WTC11 (cell line): Measurements from ENCODE around the gene CXCL6. TPM values are rescaled to one million over a fixed set of nuclear protein-coding genes. Genes with fewer than 3 reads are reported as not detected.

Source experiments
- ATAC-seq: fragments of 200-7000 bp; cut with Tn5 transposase; 2 replicates; pipeline ENCODE4 v1.10.0; 2021; ENCODE audit warnings: mild to moderate bottlenecking, moderate library complexity
- CTCF ChIA-PET: fragments of 300-600 bp; sonication (Branson Sonifier 250); formaldehyde crosslinking; loops from one replicate; lab custom pipeline; 2021; ENCODE audit warnings: antibody characterized with exemption; lab: Charles Lee
- POLR2A ChIA-PET: fragments of 350-600 bp; sonication (Branson Sonifier 250); formaldehyde crosslinking; loops from one replicate; lab custom pipeline; 2021; ENCODE audit warnings: antibody characterized with exemption; lab: Charles Lee
- DNase-seq: peaks from one replicate; pipeline ENCODE4 v3.0.0; 2021; ENCODE audit warnings: low spot score
- H3K27ac Mint-ChIP-seq: 2 replicates; pipeline ENCODE4 v1.8.0; 2021; ENCODE audit warnings: mixed read lengths
- H3K27me3 Mint-ChIP-seq: 2 replicates; pipeline ENCODE4 v1.8.0; 2021; ENCODE audit warnings: low read depth, mild to moderate bottlenecking, moderate library complexity, mixed read lengths
- H3K36me3 Mint-ChIP-seq: 2 replicates; pipeline ENCODE4 v1.8.0; 2021; ENCODE audit warnings: mixed read lengths
- H3K4me1 Mint-ChIP-seq: 2 replicates; pipeline ENCODE4 v1.8.0; 2022; ENCODE audit warnings: mixed read lengths
- H3K4me3 Mint-ChIP-seq: 2 replicates; pipeline ENCODE4 v1.8.0; 2021; ENCODE audit warnings: mild to moderate bottlenecking, moderate library complexity, mixed read lengths
- H3K9me3 Mint-ChIP-seq: 2 replicates; pipeline ENCODE4 v1.8.0; 2021; ENCODE audit warnings: mixed read lengths
- AFF4 ChIP-seq: sonication (generic); formaldehyde crosslinking; IDR thresholded peaks from 2 replicates; pipeline ENCODE4 v1.8.1; 2023; ENCODE audit warnings: mild to moderate bottlenecking, missing genetic modification reagents, borderline replicate concordance
- E2F1 ChIP-seq: sonication (generic); formaldehyde crosslinking; IDR thresholded peaks from 2 replicates; pipeline ENCODE4 v1.8.0; 2022; ENCODE audit warnings: mild to moderate bottlenecking, missing genetic modification reagents
- E2F5 ChIP-seq: sonication (generic); formaldehyde crosslinking; IDR thresholded peaks from 2 replicates; pipeline ENCODE4 v1.8.1; 2022; ENCODE audit warnings: mild to moderate bottlenecking, moderate library complexity, missing genetic modification reagents
- FOXK1 ChIP-seq: sonication (generic); formaldehyde crosslinking; IDR thresholded peaks from 2 replicates; pipeline ENCODE4 v1.8.0; 2022; ENCODE audit warnings: mild to moderate bottlenecking, moderate library complexity, missing genetic modification reagents
- FOXP4 ChIP-seq: sonication (generic); formaldehyde crosslinking; IDR thresholded peaks from 2 replicates; pipeline ENCODE4 v1.8.0; 2022; ENCODE audit warnings: mild to moderate bottlenecking, missing genetic modification reagents
- MAX ChIP-seq: sonication (generic); formaldehyde crosslinking; IDR thresholded peaks from 2 replicates; pipeline ENCODE4 v1.8.0; 2022; ENCODE audit warnings: mild to moderate bottlenecking, missing genetic modification reagents
- MLX ChIP-seq: sonication (generic); formaldehyde crosslinking; IDR thresholded peaks from 2 replicates; pipeline ENCODE4 v1.8.1; 2023; ENCODE audit warnings: mild to moderate bottlenecking, missing genetic modification reagents, moderate library complexity
- MXD4 ChIP-seq: fragments of 250-450 bp; sonication (Bioruptor Pico); IDR thresholded peaks from 2 replicates; pipeline ENCODE4 v1.8.0; 2021; ENCODE audit warnings: mild to moderate bottlenecking, moderate library complexity, borderline replicate concordance
- PRRX2 ChIP-seq: fragments of 250-450 bp; sonication (Bioruptor Pico); IDR thresholded peaks from 2 replicates; pipeline ENCODE4 v1.8.0; 2021; ENCODE audit warnings: mild to moderate bottlenecking
- RORB ChIP-seq: fragments of 250-450 bp; sonication (Bioruptor Pico); IDR thresholded peaks from 2 replicates; pipeline ENCODE4 v1.9.0; 2021; ENCODE audit warnings: mild to moderate bottlenecking
- TEAD4 ChIP-seq: sonication (generic); formaldehyde crosslinking; IDR thresholded peaks from 2 replicates; pipeline ENCODE4 v1.8.0; 2022; ENCODE audit warnings: mild to moderate bottlenecking, missing genetic modification reagents
- USF1 ChIP-seq: sonication (generic); formaldehyde crosslinking; IDR thresholded peaks from 2 replicates; pipeline ENCODE4 v1.8.0; 2022; ENCODE audit warnings: mild to moderate bottlenecking, missing genetic modification reagents
- ZNF121 ChIP-seq: sonication (generic); formaldehyde crosslinking; IDR thresholded peaks from 2 replicates; pipeline ENCODE4 v1.8.0; 2023; ENCODE audit warnings: missing genetic modification reagents
- ZNF232 ChIP-seq: sonication (generic); formaldehyde crosslinking; IDR thresholded peaks from 2 replicates; pipeline ENCODE4 v1.8.0; 2022; ENCODE audit warnings: mild to moderate bottlenecking, missing genetic modification reagents
- ZNF281 ChIP-seq: sonication (generic); formaldehyde crosslinking; IDR thresholded peaks from 2 replicates; pipeline ENCODE4 v1.8.0; 2023; ENCODE audit warnings: mild to moderate bottlenecking, missing genetic modification reagents
- ZNF671 ChIP-seq: fragments of 250-450 bp; sonication (Bioruptor Pico); IDR thresholded peaks from 2 replicates; pipeline ENCODE4 v1.8.0; 2021; ENCODE audit warnings: mild to moderate bottlenecking
- total RNA-seq: library from RNA; stranded (reverse); gene quantifications from 3 replicates; pipeline ENCODE4 v1.2.3, GENCODE V29; 2021

Gene CXCL6
- total RNA-seq, 1 experiment from 2014 or later: 4.9 TPM

GRCh38 chr4:73883306-73883705 is 46.8 kb downstream of the CXCL6 start:
- Mint-ChIP-seq H3K36me3 (no peaks in the 10 kb centered on the region), H3K4me1 (peaks cover 8% of the 10 kb centered on the region; the same call in 1 of the 2 replicates), H3K9me3 (no peaks in the 10 kb centered on the region), H3K4me3 (no peak overlapping the region), H3K27me3 (no peaks in the 10 kb centered on the region; the same call in 1 of the 2 replicates), H3K27ac (no peak overlapping the region)
- CTCF ChIA-PET: interaction anchor here (1.3 kb wide), 1 partner anchor 306 kb away, joined by 8 read pairs; no protein-coding TSS in a partner anchor
- ATAC-seq (peak; percentile 18; the same call in 1 of the 2 replicates), DNase-seq (no peak)
- POLR2A ChIA-PET: no interaction called here
- TF ChIP-seq FOXK1 (CRISPR knock-in tag) (no peak), FOXP4 (CRISPR knock-in tag) (no peak), MAX (CRISPR knock-in tag) (no peak), MXD4 (no peak), ZNF281 (CRISPR knock-in tag) (no peak), MLX (CRISPR knock-in tag) (no peak), TEAD4 (no peak), ZNF232 (CRISPR knock-in tag) (no peak), E2F1 (CRISPR knock-in tag) (no peak), RORB (CRISPR knock-in tag) (no peak), PRRX2 (CRISPR knock-in tag) (no peak), USF1 (CRISPR knock-in tag) (no peak), ZNF121 (no peak), E2F5 (CRISPR knock-in tag) (no peak), AFF4 (CRISPR knock-in tag) (no peak), ZNF671 (CRISPR knock-in tag) (no peak)
